ENCODE results near the gene ATP5PF. TPM values are rescaled to one million over a fixed set of nuclear protein-coding genes. Genes with fewer than 3 reads are reported as not detected.

Gene ATP5PF
- total and polyA plus RNA-seq, 7 donors: 355 to 1,142 (median 424) TPM

DNA sequence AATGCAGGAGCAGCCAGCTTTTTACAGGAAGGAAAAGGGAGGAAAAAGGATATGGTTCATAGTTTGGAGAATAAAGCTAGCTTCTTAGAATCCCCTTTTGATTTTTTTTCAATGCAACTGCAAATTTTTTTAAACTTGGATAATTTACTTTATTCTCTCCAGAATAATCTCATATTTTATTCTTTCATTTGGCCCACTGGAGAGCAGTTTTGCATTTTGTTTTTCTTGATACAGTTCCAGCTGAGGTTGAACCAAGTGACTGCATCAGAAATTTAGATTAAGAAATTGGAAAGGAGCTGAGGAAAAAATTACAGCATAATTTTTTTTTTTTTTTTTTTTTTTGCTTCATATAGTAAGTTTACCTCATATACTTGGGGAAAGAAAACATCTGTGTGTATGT, 22.8 kb upstream of the ATP5PF start:
- DNase-seq: no peak
- intact Hi-C loops (cut with DNase I): no loop called here
- no peak overlapping the region for H3K4me3 ChIP-seq
- no peaks in the 10 kb centered on the region for H3K27me3 ChIP-seq (ENCODE audit: insufficient read depth in 3 of 3, low read length in 2 of 3)
- no peak overlapping the region for H3K27ac ChIP-seq
- ATAC-seq: no peak
- H3K4me1 ChIP-seq: no peaks in the 10 kb centered on the region
- TF ChIP-seq, protein P1, sequence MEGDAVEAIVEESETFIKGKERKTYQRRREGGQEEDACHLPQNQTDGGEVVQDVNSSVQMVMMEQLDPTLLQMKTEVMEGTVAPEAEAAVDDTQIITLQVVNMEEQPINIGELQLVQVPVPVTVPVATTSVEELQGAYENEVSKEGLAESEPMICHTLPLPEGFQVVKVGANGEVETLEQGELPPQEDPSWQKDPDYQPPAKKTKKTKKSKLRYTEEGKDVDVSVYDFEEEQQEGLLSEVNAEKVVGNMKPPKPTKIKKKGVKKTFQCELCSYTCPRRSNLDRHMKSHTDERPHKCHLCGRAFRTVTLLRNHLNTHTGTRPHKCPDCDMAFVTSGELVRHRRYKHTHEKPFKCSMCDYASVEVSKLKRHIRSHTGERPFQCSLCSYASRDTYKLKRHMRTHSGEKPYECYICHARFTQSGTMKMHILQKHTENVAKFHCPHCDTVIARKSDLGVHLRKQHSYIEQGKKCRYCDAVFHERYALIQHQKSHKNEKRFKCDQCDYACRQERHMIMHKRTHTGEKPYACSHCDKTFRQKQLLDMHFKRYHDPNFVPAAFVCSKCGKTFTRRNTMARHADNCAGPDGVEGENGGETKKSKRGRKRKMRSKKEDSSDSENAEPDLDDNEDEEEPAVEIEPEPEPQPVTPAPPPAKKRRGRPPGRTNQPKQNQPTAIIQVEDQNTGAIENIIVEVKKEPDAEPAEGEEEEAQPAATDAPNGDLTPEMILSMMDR (IDR thresholded peaks at IDR 0.05): no peak
- peaks cover 0 to 74% of the 10 kb centered on the region in 2 donors for H3K36me3 ChIP-seq (ENCODE audit: insufficient read depth in 1 of 2, low read depth in 1 of 2)
- H3K9me3 ChIP-seq: no peaks in the 10 kb centered on the region

DNA sequence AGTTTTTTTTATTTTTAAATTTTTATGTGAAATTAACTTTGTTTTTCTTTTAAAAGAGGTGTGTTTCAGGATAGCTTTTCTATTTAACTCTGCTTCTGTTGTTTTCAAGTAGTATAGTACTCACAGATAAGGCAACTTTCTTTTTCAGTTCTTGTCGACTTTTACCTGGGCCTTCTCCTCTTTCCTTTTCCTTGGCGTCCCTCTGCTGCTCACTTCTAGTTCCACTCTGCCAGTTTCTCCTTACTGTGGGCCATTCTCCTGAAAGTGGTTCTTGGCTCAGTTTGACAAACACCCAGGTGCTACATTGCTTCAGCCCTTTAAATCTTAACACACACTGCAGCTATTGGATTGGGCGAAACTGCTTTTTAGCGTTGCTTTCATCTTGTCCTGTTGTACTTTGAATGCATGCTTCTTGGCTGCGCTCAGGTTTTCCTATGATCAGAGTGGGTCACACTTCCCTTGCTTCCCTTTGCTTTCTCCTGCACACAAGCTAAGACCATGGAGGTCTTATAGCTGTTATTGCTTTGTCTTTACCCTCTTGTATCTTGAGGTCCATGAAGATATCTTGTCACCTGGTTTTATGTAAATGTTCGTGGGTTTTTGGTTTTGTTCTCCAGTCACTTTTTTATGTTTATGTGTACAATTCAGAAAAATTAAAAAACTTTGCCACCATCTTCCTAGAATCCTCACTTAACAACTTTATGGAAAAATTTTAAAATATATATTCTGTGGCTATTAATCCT, 21.7 kb upstream of the ATP5PF start:
- no peak for DNase-seq
- peaks cover 0 to 68% of the 10 kb centered on the region in 2 donors for H3K36me3 ChIP-seq (ENCODE audit: insufficient read depth in 1 of 2, low read depth in 1 of 2)
- no peaks in the 10 kb centered on the region for H3K4me1 ChIP-seq
- no peak overlapping the region for H3K27ac ChIP-seq
- no peak for ATAC-seq
- TF ChIP-seq, protein P1 (IDR thresholded peaks at IDR 0.05): no peak
- H3K27me3 ChIP-seq (ENCODE audit: insufficient read depth in 3 of 3, low read length in 2 of 3): no peaks in the 10 kb centered on the region
- H3K4me3 ChIP-seq: no peak overlapping the region
- H3K9me3 ChIP-seq: no peaks in the 10 kb centered on the region
- intact Hi-C loops (cut with DNase I): no loop called here
- 67 to 75% (median 70%) methylated on average over 6 of the region's 6 CpGs for WGBS, 3 donors

DNA sequence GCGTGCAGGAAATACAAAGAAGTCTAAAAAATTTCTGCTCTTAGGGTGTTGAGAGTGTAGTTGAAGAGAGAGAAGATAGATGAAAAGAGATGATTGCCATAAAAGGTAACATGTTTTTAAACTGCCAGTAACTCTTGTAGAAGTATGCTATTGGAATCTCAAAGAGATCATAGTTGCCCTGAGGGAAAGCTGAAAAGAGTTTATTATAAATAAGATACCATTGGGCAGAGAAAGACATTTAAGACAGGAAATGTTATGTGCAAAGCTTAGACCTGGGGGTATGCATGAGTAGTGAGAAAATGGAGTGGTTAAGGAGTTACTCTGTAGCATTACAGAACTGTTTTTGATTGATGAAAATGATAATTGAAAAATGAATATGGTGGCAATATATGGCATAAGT, 17.7 kb upstream of the ATP5PF start:
- 100% methylated on average over 1 of the region's 1 CpG for WGBS, 3 donors
- Histone ChIP-seq H3K4me1 (no peaks in the 10 kb centered on the region), H3K36me3 (ENCODE audit: insufficient read depth in 1 of 2, low read depth in 1 of 2) (peaks cover 0 to 70% of the 10 kb centered on the region in 2 donors), H3K27me3 (ENCODE audit: insufficient read depth in 3 of 3, low read length in 2 of 3) (no peaks in the 10 kb centered on the region), H3K9me3 (no peaks in the 10 kb centered on the region), H3K27ac (no peak overlapping the region), H3K4me3 (no peak overlapping the region)
- TF ChIP-seq, protein P1 (IDR thresholded peaks at IDR 0.05): no peak
- intact Hi-C loops (cut with DNase I): no loop called here
- ATAC-seq (no peak), DNase-seq (no peak)

DNA sequence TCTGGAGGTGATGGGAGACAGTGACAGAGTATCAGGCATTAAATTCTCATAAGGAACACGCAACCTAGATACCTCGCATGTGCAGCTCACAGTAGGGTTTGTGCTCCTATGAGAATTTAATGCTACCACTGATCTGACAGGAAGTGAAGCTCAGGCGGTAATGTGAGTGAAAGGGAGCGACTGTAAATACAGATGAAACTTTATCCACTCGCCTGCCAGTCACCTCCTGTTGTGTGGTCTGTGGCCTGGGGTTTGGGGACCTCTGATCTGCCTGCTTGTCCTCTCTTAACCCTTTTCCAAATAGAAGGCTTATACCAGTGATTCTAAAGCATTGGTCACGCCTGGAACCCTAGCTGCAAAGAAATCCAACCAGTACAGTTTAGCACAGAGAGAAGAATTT, 15.4 kb upstream of the ATP5PF start:
- no peaks in the 10 kb centered on the region for H3K27me3 ChIP-seq (ENCODE audit: insufficient read depth in 3 of 3, low read length in 2 of 3)
- no peak overlapping the region for H3K27ac ChIP-seq
- DNase-seq (no peak), ATAC-seq (no peak)
- peaks cover 0 to 91% of the 10 kb centered on the region in 2 donors for H3K36me3 ChIP-seq (ENCODE audit: insufficient read depth in 1 of 2, low read depth in 1 of 2)
- H3K4me1 ChIP-seq: no peaks in the 10 kb centered on the region
- no peak overlapping the region for H3K4me3 ChIP-seq
- H3K9me3 ChIP-seq: no peaks in the 10 kb centered on the region
- intact Hi-C loops (cut with DNase I): no loop called here
- TF ChIP-seq, protein P1 (IDR thresholded peaks at IDR 0.05): no peak
- 67 to 82% (median 74%) methylated on average over 6 of the region's 6 CpGs for WGBS, 3 donors

DNA sequence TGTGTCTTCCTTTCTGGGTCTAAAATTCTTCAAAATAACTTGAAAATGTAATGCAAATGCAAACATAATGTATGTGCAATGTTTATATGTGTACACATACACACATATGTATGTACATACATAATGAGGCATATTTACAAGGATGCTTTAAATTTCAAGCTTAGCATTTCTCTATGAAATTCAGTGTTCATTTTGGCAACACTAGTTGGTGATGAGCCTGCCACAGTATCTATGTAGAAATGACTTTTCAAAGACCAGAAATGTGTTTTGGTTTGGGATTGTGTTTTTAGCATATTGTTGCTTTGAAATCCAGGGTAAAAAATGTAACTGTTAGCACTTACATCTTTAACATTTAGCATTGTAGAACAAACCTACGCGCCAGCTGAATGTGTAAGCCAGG, 10.2 kb upstream of the ATP5PF start:
- peaks cover 2 to 54% of the 10 kb centered on the region in 2 donors for H3K36me3 ChIP-seq (ENCODE audit: insufficient read depth in 1 of 2, low read depth in 1 of 2)
- intact Hi-C loops (cut with DNase I): no loop called here
- H3K4me3 ChIP-seq: no peak overlapping the region
- no peak for DNase-seq
- WGBS, 3 donors: 98 to 100% (median 98%) methylated on average over 2 of the region's 2 CpGs
- no peaks in the 10 kb centered on the region for H3K4me1 ChIP-seq
- H3K27ac ChIP-seq: no peak overlapping the region
- no peak for ATAC-seq
- no peaks in the 10 kb centered on the region for H3K9me3 ChIP-seq
- TF ChIP-seq, protein P1 (IDR thresholded peaks at IDR 0.05): no peak
- no peaks in the 10 kb centered on the region for H3K27me3 ChIP-seq (ENCODE audit: insufficient read depth in 3 of 3, low read length in 2 of 3)
